Activated CD4-positive, CD25-positive, alpha-beta regulatory T cell treated with anti-CD3 and anti-CD28 coated beads, Interleukin-2, amount 50 U/mL, for 72 hours (primary cell): ENCODE data around the gene RNF123.
A peak's percentile ranks its signal among the peaks of the same experiment; 100 is the strongest.

Experiments used
- DNase-seq: peaks from one replicate; pipeline ENCODE4 v3.0.0; 2021

Gene RNF123

DNA sequence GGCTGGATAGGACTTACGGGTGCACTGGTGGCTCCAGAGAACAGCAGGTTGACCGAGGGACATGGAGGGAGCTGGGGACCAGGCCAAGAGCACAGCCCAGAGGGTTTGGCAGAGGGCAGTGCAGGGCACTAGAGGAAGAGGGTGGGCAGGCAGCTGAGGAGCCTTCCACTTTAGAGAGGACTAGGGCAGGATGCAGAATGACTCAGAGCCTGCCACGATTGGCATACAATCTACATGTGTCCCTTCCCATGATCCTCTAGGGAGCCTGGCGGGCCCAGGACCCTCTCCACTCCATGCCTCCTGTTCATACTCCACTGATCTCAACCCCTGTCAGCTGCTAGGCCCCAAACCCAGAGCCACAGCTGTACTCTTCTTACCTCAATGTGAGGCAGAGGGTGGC lies 29.6 kb upstream of the RNF123 start:
- DNase-seq = no peak

DNA sequence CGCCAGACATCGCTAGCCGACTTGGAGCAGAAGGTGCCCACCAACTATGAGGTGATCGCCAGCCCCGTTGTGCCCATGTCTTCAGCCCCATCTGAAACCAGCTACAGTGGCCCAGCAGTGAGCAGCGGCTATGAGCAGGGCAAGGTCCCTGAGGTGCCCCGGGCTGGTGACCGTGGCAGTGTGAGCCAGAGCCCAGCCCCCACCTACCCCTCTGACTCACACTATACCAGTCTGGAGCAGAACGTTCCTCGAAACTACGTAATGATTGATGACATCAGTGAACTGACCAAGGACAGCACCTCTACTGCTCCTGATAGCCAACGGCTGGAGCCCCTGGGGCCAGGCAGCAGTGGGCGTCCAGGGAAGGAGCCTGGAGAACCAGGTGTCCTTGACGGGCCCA lies 28.1 kb upstream of the RNF123 start:
- DNase-seq = no peak

DNA sequence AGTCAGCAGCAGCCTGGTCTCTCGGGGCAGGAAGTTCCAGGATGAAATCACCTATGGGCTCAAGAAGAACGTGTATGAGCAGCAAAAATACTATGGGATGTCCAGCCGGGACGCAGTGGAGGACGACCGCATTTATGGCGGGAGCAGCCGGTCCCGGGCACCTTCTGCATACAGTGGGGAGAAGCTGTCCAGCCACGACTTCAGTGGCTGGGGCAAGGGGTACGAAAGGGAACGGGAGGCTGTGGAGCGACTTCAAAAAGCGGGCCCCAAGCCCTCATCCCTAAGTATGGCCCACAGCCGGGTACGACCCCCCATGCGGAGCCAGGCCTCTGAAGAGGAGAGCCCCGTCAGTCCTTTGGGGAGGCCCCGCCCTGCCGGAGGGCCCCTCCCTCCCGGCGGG lies 27.3 kb upstream of the RNF123 start:
- DNase-seq = no peak

GRCh38 chr3:49662720-49663413 lies 26.5 kb upstream of the RNF123 start:
- DNase-seq = no peak

DNA sequence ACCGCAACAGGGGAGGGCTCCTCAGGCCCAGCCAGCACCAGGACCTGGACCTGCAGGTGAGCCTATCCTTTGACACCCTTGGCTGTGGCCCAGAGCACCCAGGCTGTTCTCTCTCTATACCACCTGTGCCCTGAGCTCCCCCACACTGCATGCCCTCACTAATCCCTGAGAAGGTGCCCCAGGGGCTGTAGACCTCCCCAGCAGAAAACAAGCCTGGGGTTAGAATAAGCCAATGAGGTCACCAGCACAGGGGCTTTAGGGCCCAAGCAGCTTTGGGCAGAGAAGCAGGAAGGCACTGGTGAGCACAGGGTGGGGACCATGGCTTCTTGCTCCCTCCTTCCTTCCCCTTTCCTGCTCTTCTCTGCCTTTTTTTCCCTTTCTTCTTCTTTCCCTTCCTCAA lies 25.5 kb upstream of the RNF123 start:
- no peak for DNase-seq

DNA sequence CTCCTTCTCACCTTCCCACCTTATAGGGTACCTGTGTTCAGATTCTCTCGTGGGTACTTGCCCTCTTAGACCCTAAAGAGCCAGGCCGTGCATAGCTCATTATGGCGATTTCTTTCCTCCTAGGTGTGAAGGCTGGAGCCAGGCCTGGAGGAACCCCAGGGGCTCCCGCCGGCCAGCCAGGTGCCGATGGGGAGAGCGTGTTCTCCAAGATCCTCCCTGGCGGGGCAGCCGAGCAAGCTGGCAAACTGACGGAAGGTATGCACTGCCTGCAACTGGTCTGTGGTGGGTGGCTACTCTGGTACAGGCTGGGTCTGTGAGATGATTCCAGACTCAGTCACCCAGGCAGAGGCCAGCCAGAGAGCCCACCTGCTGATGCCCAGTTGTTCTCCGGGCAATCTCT lies 25.1 kb upstream of the RNF123 start:
- DNase-seq = no peak

DNA sequence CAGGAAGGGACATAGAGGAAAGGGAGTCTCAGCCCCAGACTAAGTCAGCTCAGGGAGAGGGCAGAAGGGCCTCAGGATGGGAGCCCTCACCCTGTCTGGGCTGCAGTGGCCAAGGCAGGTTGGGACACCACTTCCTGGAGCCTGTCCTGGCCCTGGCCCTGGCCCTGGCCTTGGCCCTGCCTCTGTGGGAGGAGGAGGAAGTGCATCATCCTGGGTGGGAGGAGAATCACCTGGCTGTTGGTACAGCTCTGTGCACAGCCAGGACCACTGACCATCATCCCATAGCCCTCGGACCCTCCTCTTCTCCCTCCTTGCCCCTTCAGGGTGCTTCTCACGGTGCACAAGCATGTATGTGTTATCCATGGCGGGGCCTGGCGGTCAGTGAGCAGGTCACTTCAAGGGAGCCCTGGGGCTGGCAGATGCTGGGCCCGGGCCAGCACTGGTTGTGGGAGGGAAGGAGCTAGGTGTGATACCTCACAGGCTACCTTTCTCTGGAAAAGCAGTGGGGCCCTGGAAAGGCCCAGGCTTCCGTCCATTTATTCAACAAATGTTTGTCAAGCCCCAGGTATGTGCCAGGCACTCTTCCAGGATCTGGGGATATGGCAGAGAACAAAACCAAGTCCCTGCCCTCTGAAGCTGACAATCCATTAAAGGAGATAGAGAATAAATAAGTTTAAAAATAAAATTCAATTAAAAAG lies 23.4 kb upstream of the RNF123 start:
- no peak for DNase-seq

DNA sequence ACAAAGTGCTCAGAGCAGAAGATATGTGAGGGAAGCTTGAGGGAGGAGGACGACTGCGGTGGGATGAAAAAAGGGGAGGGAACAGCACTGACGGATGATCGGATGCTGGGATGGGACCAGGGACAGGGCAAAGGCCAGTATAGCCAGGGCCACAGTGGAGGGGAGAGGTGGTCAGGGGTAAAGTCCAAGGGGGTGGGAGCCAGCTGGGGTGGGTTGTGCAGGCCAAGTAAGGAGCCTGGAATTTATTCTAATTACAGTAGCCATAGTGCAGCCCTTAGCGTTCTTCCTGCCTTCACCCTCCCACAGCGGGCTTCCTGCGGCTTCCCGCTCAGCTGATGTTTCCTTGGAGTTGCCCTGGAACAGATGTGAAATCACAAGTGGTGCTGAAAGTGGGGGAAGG lies 22.8 kb upstream of the RNF123 start:
- DNase-seq = no peak

GRCh38 chr3:49667701-49668413 lies 21.5 kb upstream of the RNF123 start:
- no peak for DNase-seq

- no peak for DNase-seq
These were observed 21.0 kb upstream of the RNF123 start for GRCh38 chr3:49668414-49668797.

DNA sequence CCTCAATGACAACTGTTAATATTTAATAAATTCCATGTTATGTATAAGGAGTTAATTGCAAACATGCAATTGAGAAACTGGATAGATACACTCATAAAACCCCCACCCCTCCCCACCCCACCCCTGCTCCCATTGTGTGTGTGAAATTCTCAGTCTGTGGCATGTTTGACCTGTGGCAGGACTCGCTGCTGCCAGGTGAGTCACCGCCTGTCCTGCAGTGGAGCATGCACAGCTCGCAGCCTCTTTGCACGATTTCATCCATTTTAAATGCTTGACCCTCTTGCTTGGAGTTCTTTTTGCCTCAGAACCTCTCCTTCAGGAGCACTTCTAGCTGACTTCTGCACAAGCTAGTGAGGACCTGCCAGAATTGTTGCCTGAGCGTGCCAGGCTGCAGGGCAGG lies 20.5 kb upstream of the RNF123 start:
- no peak for DNase-seq

GRCh38 chr3:49669352-49669751 lies 20.0 kb upstream of the RNF123 start:
- no peak for DNase-seq

DNA sequence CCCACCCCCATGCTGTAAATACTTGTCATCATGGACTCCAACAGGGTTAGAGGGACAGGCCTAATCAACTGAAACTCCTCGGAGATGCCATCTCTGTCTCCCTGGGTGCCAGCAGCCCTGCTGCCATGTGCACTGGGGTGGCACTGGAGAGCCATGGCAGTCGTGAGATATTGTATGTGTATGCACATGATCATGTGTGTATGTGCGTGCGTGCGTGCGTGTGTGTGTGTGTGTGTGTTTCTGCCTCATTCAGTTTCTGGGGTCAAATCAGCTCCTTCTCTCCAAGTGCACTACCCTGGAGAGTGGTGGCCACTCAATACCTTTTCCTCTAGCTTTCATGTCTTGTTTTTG lies 18.4 kb upstream of the RNF123 start:
- DNase-seq = no peak

DNA sequence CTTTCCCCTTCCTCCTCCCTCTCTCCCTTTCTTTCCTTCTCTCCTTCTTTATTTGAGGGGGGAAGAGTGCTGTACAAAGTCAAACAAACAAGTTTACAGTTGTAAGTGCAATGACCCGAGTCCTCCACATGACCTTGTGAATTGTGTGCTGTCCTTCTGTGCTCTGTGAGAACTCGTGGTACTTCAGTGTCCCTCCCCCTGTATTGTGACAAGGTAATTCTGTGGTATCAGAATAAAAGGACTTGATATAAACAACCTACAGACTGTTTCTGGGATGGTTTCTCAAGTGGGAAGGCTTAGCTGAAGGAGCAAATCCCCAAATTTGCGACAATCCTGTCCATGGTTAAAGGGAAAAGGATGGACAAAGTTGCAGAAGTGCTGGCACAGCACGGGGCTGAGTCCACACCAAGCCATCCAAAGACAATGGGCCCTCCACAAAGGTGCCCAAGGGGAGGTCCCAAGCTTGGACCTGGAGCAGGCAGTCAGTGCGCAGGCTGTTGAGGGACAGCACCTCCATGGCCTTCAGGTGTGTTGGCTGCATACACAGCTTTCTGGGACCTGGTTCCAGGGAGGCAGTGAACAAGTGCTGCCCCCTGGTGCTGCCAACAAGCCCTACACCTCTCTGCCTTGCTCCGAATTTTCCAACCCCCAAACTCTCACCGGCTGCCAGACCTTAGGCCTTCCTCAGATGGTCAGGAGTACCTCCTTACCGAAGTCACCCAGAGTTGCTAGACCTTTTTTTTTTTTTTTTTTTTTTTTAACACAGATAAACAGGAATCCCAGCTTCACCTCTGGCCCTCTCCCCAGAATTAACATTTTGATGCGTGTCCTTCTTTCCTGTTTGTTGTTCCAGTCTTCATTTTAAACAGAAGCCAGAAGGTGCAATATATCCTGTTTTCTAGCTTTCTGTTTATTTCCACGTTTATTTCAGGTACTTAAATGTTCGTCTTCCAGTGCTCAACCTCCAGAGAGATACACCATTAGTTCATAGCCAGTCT lies 17.8 kb upstream of the RNF123 start:
- peak; percentile 77 for DNase-seq

DNA sequence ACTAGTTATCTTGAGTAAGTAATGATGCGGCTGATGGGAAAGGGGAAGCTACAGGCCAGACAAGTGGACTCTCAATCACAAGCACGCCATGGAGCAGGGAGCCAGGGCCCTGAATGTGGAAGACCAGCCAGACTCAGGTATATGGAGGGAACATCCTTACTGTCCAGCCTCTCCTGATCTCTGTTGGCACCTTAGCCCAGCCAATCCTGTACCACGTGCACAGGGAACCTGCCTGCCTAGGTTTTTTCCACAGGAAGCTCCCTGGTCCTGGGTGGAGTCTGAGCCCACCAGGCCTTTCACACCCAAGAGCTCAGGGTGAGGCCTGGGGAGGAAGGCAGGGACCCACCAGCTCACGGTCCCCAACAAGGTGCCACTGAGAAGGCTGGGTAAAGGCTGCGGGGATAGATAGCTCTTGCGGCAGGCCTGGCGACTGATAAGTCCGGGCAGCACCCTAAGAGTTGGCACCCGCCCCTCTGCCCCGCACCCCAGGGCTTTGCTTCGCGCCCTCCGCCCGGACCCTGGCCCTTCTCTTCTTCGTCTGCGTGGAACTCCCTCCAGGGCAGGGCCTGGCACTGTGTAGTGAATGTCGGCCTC lies 16.1 kb upstream of the RNF123 start:
- DNase-seq = no peak

GRCh38 chr3:49673715-49674496 lies 15.5 kb upstream of the RNF123 start, which contains the start of gene APEH:
TSS of gene APEH (plus strand) at chr3:49674351. CDS start at chr3:49674402, 51 bp downstream.
- peak; percentile 98 for DNase-seq

GRCh38 chr3:49674497-49674983 lies 14.8 kb upstream of the RNF123 start:
- DNase-seq = no peak

- DNase-seq = no peak
These were observed 13.4 kb upstream of the RNF123 start for GRCh38 chr3:49675912-49676311.

DNA sequence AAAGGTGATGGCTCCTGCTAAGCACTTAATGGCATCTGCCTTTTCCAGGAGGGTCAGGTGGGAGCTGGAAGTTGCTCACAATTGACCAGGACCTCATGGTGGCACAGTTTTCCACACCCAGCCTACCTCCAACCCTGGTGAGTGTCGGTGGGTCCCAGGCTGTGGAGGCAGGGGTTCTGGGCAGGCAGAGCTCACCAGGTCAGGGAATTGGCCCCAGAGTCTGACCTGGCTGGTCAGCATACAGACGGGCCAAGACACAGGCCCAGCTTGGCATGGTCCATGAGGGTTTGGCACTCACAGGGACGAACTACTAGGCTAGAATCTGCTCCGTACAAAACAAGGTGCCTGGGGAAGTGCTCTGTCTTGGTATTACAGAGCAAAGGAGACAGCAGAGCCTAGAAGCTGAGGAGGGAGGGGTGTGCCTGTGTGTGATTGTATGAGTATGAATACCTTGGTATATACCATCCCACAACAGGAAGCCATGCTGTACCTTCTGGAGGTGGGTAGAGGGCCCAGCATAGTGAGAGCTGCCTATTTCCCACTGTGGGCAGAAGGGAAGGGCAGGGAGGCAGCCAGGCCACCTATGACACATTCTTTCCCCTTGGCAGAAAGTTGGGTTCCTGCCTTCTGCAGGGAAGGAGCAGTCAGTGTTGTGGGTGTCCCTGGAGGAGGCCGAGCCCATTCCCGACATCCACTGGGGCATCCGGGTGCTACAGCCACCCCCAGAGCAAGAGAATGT lies 8.7 kb upstream of the RNF123 start:
- no peak for DNase-seq

GRCh38 chr3:49681232-49681522 lies 8.2 kb upstream of the RNF123 start:
- no peak for DNase-seq

- DNase-seq = no peak
These were observed 7.8 kb upstream of the RNF123 start for GRCh38 chr3:49681543-49681942.
